GM21381 (cell line): ENCODE results near the gene TXNDC11.

ENCODE experiments used
- ATAC-seq: cut with Tn5 transposase; IDR thresholded peaks from one replicate; pipeline ENCODE4 v1.9.1; 2021; ENCODE audit warnings: mild to moderate bottlenecking, moderate library complexity; ENCODE audit not compliant: unreplicated experiment

Gene TXNDC11

GRCh38 chr16:11632455-11632939 lies 110.2 kb downstream of the TXNDC11 start:
- no peak for ATAC-seq

- no peak for ATAC-seq
These were observed 111.4 kb downstream of the TXNDC11 start for GRCh38 chr16:11631214-11631613.

GRCh38 chr16:11630768-11631056 lies 111.9 kb downstream of the TXNDC11 start:
- ATAC-seq: no peak

- ATAC-seq: no peak
These were observed 112.5 kb downstream of the TXNDC11 start for GRCh38 chr16:11630046-11630767.
